GM23338 (cell line): ENCODE measurements around the gene P4HTM. TPM values are rescaled to one million over a fixed set of nuclear protein-coding genes. Genes with fewer than 3 reads are reported as not detected.

Source experiments
- ATAC-seq: fragments of 200-7000 bp; cut with Tn5 transposase; 3 replicates; pipeline ENCODE4 v1.9.1; 2020
- DNase-seq: peaks from one replicate; pipeline ENCODE4 v3.0.0-alpha.2; 2015; ENCODE audit warnings: low spot score
- H2AFZ ChIP-seq: fragments of 200-600 bp; sonication (generic); 2 replicates; pipeline ENCODE4 v1.8.0; 2016; ENCODE audit warnings: antibody characterized with exemption, mild to moderate bottlenecking, moderate library complexity
- H3F3A ChIP-seq: fragments of 200-600 bp; sonication (generic); replicated peaks from 2 replicates; pipeline ENCODE4 v1.8.0; 2017; ENCODE audit warnings: antibody characterized with exemption, mixed run types, low read depth
- H3K27ac ChIP-seq: fragments of 200-600 bp; sonication (generic); 2 replicates; pipeline ENCODE4 v1.6.1; 2016; ENCODE audit warnings: low read depth
- H3K27me3 ChIP-seq: fragments of 200-600 bp; sonication (generic); 2 replicates; pipeline ENCODE4 v1.8.0; 2016; ENCODE audit warnings: mild to moderate bottlenecking, mixed run types, moderate library complexity; ENCODE audit not compliant: insufficient read depth
- H3K36me3 ChIP-seq: fragments of 200-600 bp; sonication (generic); 2 replicates; pipeline ENCODE4 v1.8.0; 2016; ENCODE audit warnings: mild to moderate bottlenecking; ENCODE audit not compliant: insufficient read depth
- H3K4me1 ChIP-seq: fragments of 200-600 bp; sonication (generic); 2 replicates; pipeline ENCODE4 v1.8.0; 2016; ENCODE audit warnings: mild to moderate bottlenecking, moderate library complexity; ENCODE audit not compliant: insufficient read depth
- H3K4me2 ChIP-seq: fragments of 200-600 bp; sonication (generic); 2 replicates; pipeline ENCODE4 v1.7.1; 2017; ENCODE audit warnings: mixed run types
- H3K4me3 ChIP-seq: fragments of 200-600 bp; sonication (generic); 2 replicates; pipeline ENCODE4 v1.6.1; 2016; ENCODE audit warnings: mixed run types
- H3K79me2 ChIP-seq: fragments of 200-600 bp; sonication (generic); replicated peaks from 2 replicates; pipeline ENCODE4 v1.8.0; 2017; ENCODE audit warnings: mild to moderate bottlenecking; ENCODE audit not compliant: insufficient read depth
- H3K9me2 ChIP-seq: fragments of 200-600 bp; sonication (generic); 2 replicates; pipeline ENCODE4 v1.8.0; 2017; ENCODE audit not compliant: insufficient read depth
- H4K20me1 ChIP-seq: fragments of 200-600 bp; sonication (generic); replicated peaks from 2 replicates; pipeline ENCODE4 v1.8.0; 2017; ENCODE audit warnings: mild to moderate bottlenecking; ENCODE audit not compliant: insufficient read depth
- H3K27ac Mint-ChIP-seq: 2 replicates; pipeline ENCODE4 v1.8.0; 2020; ENCODE audit warnings: inconsistent platforms, mild to moderate bottlenecking, moderate library complexity, mixed read lengths
- H3K27me3 Mint-ChIP-seq: 3 replicates; pipeline ENCODE4 v1.8.0; 2022; ENCODE audit warnings: low read depth, mild to moderate bottlenecking, moderate library complexity, mixed read lengths, inconsistent platforms; ENCODE audit not compliant: insufficient read depth, poor library complexity
- H3K36me3 Mint-ChIP-seq: 3 replicates; pipeline ENCODE4 v1.8.0; 2021; ENCODE audit warnings: low read depth, mild to moderate bottlenecking, inconsistent platforms, moderate library complexity, mixed read lengths
- H3K4me1 Mint-ChIP-seq: 3 replicates; pipeline ENCODE4 v1.8.0; 2020; ENCODE audit warnings: mild to moderate bottlenecking, inconsistent platforms, mixed read lengths
- H3K4me3 Mint-ChIP-seq: 3 replicates; pipeline ENCODE4 v1.8.0; 2021; ENCODE audit warnings: moderate library complexity, mild to moderate bottlenecking, inconsistent platforms, mixed read lengths
- H3K9me3 Mint-ChIP-seq: 3 replicates; pipeline ENCODE4 v1.8.0; 2020; ENCODE audit warnings: moderate library complexity, mild to moderate bottlenecking, inconsistent platforms, mixed read lengths
- CREB1 ChIP-seq: fragments of 250-450 bp; sonication (Bioruptor Pico); IDR thresholded peaks from 2 replicates; pipeline ENCODE4 v1.5.0; 2020; ENCODE audit warnings: low read depth, mild to moderate bottlenecking, moderate library complexity
- EZH2phosphoT487 ChIP-seq: fragments of 200-600 bp; sonication (generic); IDR thresholded peaks from one replicate; pipeline ENCODE4 v1.8.1; 2018; ENCODE audit warnings: antibody characterized with exemption; ENCODE audit not compliant: unreplicated experiment
- JUNB ChIP-seq: IDR thresholded peaks from one replicate; pipeline ENCODE4 v1.6.1; 2016; ENCODE audit warnings: antibody characterized with exemption; ENCODE audit not compliant: unreplicated experiment
- NANOG ChIP-seq: IDR thresholded peaks from 2 replicates; pipeline ENCODE4 v1.6.1; 2016; ENCODE audit warnings: antibody characterized with exemption, borderline replicate concordance
- POLR2AphosphoS5 ChIP-seq: IDR thresholded peaks from 2 replicates; pipeline ENCODE4 v1.6.1; 2016; ENCODE audit warnings: antibody characterized with exemption, low read depth
- STAT1 ChIP-seq: IDR thresholded peaks from one replicate; pipeline ENCODE4 v1.6.1; 2016; ENCODE audit warnings: antibody characterized with exemption; ENCODE audit not compliant: unreplicated experiment
- polyA plus RNA-seq: library from polyadenylated mRNA; unstranded; fragments of >200 nt; fragmentation: Nextera tagmentation; extraction: Ambion mirVana; gene quantifications from 2 replicates; pipeline ENCODE4 v1.2.1, GENCODE V29; 2016
- total RNA-seq: library from RNA; depleted of rRNA; stranded (reverse); fragments of >200 nt; shearing (Covaris generic); gene quantifications from 2 replicates; pipeline ENCODE4 v1.2.3, GENCODE V29; 2014
- TF ChIP-seq, protein P1 (sequence below): IDR thresholded peaks from 2 replicates; pipeline ENCODE4 v1.6.1; 2016; ENCODE audit warnings: antibody characterized with exemption

The P4HTM gene
- total and polyA plus RNA-seq, 2 experiments from 2014 or later, result 15.9 to 28.7 TPM

DNA sequence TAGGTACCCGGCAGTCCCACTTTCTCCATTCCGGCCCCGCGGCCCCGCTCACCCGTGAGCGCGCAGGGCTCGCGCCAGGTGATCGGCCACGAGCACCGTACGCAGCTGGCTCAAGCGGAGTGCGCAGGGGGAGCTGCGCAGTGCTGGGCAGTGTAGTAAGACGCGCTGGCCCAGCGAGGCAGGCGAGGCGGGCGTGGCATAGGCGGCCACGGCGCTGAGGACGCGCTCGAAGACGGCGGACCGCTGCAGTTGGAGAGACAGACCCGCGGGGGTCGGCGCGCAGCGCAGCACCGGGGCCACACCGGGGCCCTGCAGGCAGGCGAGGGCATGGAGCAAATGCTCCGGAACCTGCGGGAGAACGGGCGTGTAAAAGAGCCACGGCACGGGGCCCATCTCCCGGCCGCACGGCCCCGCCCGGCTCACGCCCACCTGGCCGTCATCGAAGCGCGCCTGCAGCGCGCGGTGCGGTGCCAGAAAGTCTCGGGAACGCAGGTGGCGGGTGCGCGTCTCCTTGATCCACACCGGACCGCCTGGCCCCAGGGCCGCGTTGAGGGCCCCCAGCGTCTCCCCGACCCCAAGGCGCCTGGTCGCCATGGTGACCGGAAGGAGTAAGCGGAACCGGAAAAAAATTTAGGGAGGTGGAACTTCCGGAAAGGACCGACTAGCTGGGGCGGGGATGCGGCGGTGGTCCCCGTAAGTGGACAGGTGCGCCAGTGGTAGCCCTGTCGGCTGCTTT, 28.1 kb downstream of the P4HTM start, which contains the start of gene DALRD3:
TSS of gene DALRD3 (minus strand) at position 610 of the 736 bp plus-strand sequence. CDS start at position 594, 16 bp downstream.
- H3K27me3 ChIP-seq, result no peaks in the 10 kb centered on the region
- H3F3A ChIP-seq, result peaks cover 46% of the 10 kb centered on the region
- TF ChIP-seq NANOG (no peak), CREB1 (peak; percentile 91), POLR2AphosphoS5 (peak; percentile 69), JUNB (no peak)
- TF ChIP-seq, protein P1, sequence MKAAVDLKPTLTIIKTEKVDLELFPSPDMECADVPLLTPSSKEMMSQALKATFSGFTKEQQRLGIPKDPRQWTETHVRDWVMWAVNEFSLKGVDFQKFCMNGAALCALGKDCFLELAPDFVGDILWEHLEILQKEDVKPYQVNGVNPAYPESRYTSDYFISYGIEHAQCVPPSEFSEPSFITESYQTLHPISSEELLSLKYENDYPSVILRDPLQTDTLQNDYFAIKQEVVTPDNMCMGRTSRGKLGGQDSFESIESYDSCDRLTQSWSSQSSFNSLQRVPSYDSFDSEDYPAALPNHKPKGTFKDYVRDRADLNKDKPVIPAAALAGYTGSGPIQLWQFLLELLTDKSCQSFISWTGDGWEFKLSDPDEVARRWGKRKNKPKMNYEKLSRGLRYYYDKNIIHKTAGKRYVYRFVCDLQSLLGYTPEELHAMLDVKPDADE, result peak; percentile 39; the same call in 1 of the 2 replicates
- DNase-seq, result peak; percentile 92
- H3K36me3 Mint-ChIP-seq, result peaks cover 49% of the 10 kb centered on the region
- no peaks in the 10 kb centered on the region; the same call in 2 of the 3 replicates for H3K9me3 Mint-ChIP-seq
- peak; percentile 16 for ATAC-seq
- peaks cover 23% of the 10 kb centered on the region for H3K4me1 Mint-ChIP-seq
- H3K27me3 Mint-ChIP-seq, result peaks cover 30% of the 10 kb centered on the region
- H3K36me3 ChIP-seq, result peaks cover 14% of the 10 kb centered on the region
- no peaks in the 10 kb centered on the region for H3K9me2 ChIP-seq
- peaks cover 5% of the 10 kb centered on the region for H4K20me1 ChIP-seq
- H3K79me2 ChIP-seq, result peaks cover 9% of the 10 kb centered on the region
- peak within 1 kb of the TSS; percentile 99 for H3K4me2 ChIP-seq
- H3K27ac Mint-ChIP-seq, result peak within 1 kb of the TSS; percentile 71
- peak within 1 kb of the TSS; percentile 84; the same call in 1 of the 2 replicates for H3K27ac ChIP-seq
- peak within 1 kb of the TSS; percentile 69; the same call in 1 of the 2 replicates for H2AFZ ChIP-seq
- H3K4me3 Mint-ChIP-seq, result peak within 1 kb of the TSS; percentile 93
- peak within 1 kb of the TSS; percentile 97 for H3K4me3 ChIP-seq
- H3K4me1 ChIP-seq, result peaks cover 24% of the 10 kb centered on the region; the same call in 1 of the 2 replicates

DNA sequence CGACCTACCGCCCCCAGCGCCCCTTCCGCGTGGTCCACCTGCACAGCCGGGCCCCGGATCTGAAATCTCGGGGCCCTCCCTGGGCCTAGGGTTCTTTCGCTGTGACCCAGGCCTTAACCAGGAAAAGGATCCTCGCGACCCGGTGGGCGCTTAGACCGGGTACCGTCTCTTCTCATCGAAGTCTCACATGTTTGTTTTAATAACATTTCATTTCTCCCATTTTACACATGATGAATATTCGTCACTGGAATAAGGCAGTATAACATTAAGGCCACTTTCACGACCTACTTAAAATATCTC, 28.6 kb downstream of the P4HTM start:
- Histone ChIP-seq H4K20me1 (peaks cover 9% of the 10 kb centered on the region), H3K79me2 (peaks cover 13% of the 10 kb centered on the region), H3K27ac (peak overlapping the region; percentile 84; the same call in 1 of the 2 replicates), H3K36me3 (peaks cover 17% of the 10 kb centered on the region), H3K9me2 (no peaks in the 10 kb centered on the region), H3K4me1 (peaks cover 27% of the 10 kb centered on the region; the same call in 1 of the 2 replicates), H3F3A (peaks cover 46% of the 10 kb centered on the region), H2AFZ (no peak overlapping the region; the same call in 1 of the 2 replicates), H3K4me2 (peak overlapping the region; percentile 99), H3K27me3 (no peaks in the 10 kb centered on the region), H3K4me3 (peak overlapping the region; percentile 97)
- TF ChIP-seq EZH2phosphoT487 (no peak), STAT1 (no peak), CREB1 (no peak)
- no peaks in the 10 kb centered on the region; the same call in 2 of the 3 replicates for H3K9me3 Mint-ChIP-seq
- H3K4me3 Mint-ChIP-seq, result peak overlapping the region; percentile 93
- ATAC-seq (no peak), DNase-seq (no peak)
- H3K27me3 Mint-ChIP-seq, result peaks cover 31% of the 10 kb centered on the region
- H3K27ac Mint-ChIP-seq, result peak overlapping the region; percentile 71; the same call in 1 of the 2 replicates
- peaks cover 26% of the 10 kb centered on the region for H3K4me1 Mint-ChIP-seq
- peaks cover 49% of the 10 kb centered on the region for H3K36me3 Mint-ChIP-seq

DNA sequence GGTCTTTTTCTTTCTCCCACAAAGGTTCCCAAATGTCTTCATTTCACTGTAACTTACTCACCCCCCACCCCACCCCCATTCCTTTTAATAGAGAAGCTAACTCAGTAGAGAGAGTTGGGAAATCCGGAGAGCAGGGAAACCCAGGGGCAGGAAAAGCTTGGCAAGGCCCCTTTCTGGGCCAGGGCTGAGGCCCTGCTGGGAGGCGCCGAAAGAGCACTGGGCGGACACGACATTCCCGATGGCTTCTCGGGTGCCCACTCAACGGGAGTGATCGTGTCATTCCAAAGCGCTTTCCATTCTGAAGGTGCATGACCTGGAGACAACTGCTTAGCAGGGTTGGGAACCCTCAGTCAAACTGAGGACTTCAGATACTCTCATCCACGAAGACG, 29.9 kb downstream of the P4HTM start:
- no peaks in the 10 kb centered on the region; the same call in 2 of the 3 replicates for H3K9me3 Mint-ChIP-seq
- peak overlapping the region; percentile 81; the same call in 1 of the 2 replicates for H3K27ac Mint-ChIP-seq
- no peaks in the 10 kb centered on the region for H3K9me2 ChIP-seq
- H2AFZ ChIP-seq, result no peak overlapping the region; the same call in 1 of the 2 replicates
- H3K27ac ChIP-seq, result no peak overlapping the region
- H3K4me3 Mint-ChIP-seq, result peak overlapping the region; percentile 93
- H4K20me1 ChIP-seq, result peaks cover 14% of the 10 kb centered on the region
- H3K4me3 ChIP-seq, result peak overlapping the region; percentile 97
- DNase-seq (no peak), ATAC-seq (no peak)
- peaks cover 49% of the 10 kb centered on the region for H3K36me3 Mint-ChIP-seq
- H3K27me3 ChIP-seq, result no peaks in the 10 kb centered on the region
- peaks cover 32% of the 10 kb centered on the region for H3K27me3 Mint-ChIP-seq
- H3K4me1 Mint-ChIP-seq, result peaks cover 24% of the 10 kb centered on the region
- H3K79me2 ChIP-seq, result peaks cover 18% of the 10 kb centered on the region
- H3K4me1 ChIP-seq, result peaks cover 27% of the 10 kb centered on the region; the same call in 1 of the 2 replicates
- H3K4me2 ChIP-seq, result peak overlapping the region; percentile 99
- peaks cover 51% of the 10 kb centered on the region for H3F3A ChIP-seq
- peaks cover 23% of the 10 kb centered on the region for H3K36me3 ChIP-seq
- TF ChIP-seq, protein P1, result no peak
- no peak for TF ChIP-seq JUNB
